ENCODE measurements around the gene TPX2. TPM values are rescaled to one million over a fixed set of nuclear protein-coding genes. Genes with fewer than 3 reads are reported as not detected.

TPX2 gene
- total and polyA plus RNA-seq, 10 of the 15 experiments (the other 5 are each of a cell fraction or from before 2014, with no cell fraction given), result 29.7 to 144 (median 89.0) TPM

DNA sequence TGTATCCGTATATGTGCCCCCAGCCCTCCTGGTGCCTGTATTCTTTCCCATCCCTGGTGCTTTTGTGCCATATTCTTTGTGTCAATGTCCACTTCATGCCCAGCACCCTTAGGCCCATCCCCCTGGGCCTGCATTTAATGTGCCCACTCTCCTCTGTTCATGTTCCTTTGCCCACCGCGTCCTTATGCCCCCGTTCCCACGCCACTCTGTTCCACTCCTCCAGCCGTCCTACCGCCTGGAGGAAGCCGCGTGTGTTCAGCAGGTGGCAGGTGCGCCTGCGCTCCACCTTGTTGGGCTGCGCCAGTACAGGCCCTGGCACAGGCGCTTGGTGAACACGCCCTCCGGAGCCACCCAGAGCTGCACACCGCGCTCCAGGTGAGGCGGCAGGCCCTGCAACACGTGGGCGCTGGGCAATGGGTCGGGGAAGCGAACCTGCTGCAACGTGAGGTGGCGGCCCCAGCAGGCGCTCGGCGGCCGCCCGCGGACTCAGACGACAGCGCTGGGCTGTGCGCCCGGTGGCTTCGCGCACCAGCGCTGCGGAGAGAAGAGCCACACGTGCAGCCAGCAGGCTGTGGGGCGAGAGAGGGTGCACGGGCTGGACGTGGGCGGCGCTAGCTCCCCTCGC is 110.3 kb downstream of the TPX2 start:
- SMC1A ChIA-PET (ENCODE audit: uncharacterized antibody, unreplicated experiment), result interaction anchor here (2.8 to 7.9 kb wide), 3 partner anchors 12 to 183 kb away, joined by 13 to 181 read pairs (median 81); partner anchors contain the start of gene PDRG1
- no peak overlapping the region for H3K4me2 ChIP-seq (ENCODE audit: control insufficient read depth, insufficient read depth)

More for the DNA sequence above, 110.3 kb downstream of the TPX2 start:
- H3K27me3 ChIP-seq (replicated peaks in 1 of 2; ENCODE audit: control insufficient read depth in 2 of 2, insufficient read depth in 2 of 2, low read length in 1 of 2), result no peaks in the 10 kb centered on the region; a peak in 2 of 4 replicates
- TF ChIP-seq, protein P1, sequence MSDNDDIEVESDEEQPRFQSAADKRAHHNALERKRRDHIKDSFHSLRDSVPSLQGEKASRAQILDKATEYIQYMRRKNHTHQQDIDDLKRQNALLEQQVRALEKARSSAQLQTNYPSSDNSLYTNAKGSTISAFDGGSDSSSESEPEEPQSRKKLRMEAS (IDR thresholded peaks at IDR 0.05; ENCODE audit: low read depth, low read length), result no peak
- TF ChIP-seq ZZZ3 (IDR thresholded peaks at IDR 0.05; ENCODE audit: control insufficient read depth, insufficient read length, low read depth) (no peak), CBX3 (IDR thresholded peaks at IDR 0.05; ENCODE audit: borderline replicate concordance, low read depth) (no peak), IKZF2 (IDR thresholded peaks at IDR 0.05) (no peak), GATAD2B (conservative IDR thresholded peaks at IDR 0.05; ENCODE audit: low read depth) (no peak), WRNIP1 (IDR thresholded peaks at IDR 0.05; ENCODE audit: borderline replicate concordance, low read depth, low read length) (no peak)
- ChIA-PET RAD21 (ENCODE audit: unreplicated experiment) (interaction anchor here (1.1 to 7.6 kb wide), 3 partner anchors 25 to 103 kb away, joined by 3 to 248 read pairs (median 4); partner anchors contain the start of gene PDRG1), POLR2A (no interaction called here), CTCF (interaction anchor here (0.7 to 13.1 kb wide), 7 partner anchors 11 to 181 kb away, joined by 3 to 307 read pairs (median 12); partner anchors contain the start of gene PDRG1)
- intact Hi-C loops (cut with micrococcal nuclease; ENCODE audit: unreplicated experiment), result loop anchor here (5.0 kb wide), 1 partner anchor 168 kb away; no protein-coding TSS in a partner anchor
- 55% methylated on average over 45 of the region's 45 CpGs for WGBS (ENCODE audit: insufficient coverage, insufficient replicate concordance, low lambda C conversion rate, missing lambda C conversion rate)
- BruUV-seq (replicated peaks), result no TSS peak
- no peak overlapping the region for H3K4me3 ChIP-seq
- ATAC-seq, result no peak
- no peak overlapping the region for H3K9ac ChIP-seq (ENCODE audit: control insufficient read depth, insufficient read depth, low read length)
- peaks cover 5% of the 10 kb centered on the region; the same call in 1 of the 2 replicates for H3K4me1 ChIP-seq (ENCODE audit: control insufficient read depth, insufficient read depth, low read length)
- DNase-seq (ENCODE audit: low read depth, low spot score), result no peak
- in situ Hi-C loops (cut with MboI), result no loop called here
- H4K20me1 ChIP-seq (ENCODE audit: control insufficient read depth, insufficient read depth), result no peaks in the 10 kb centered on the region; the same call in 1 of the 2 replicates
- H3K9me3 ChIP-seq (replicated peaks; ENCODE audit: control insufficient read depth, insufficient read depth, low read length), result no peaks in the 10 kb centered on the region
- no peak overlapping the region for H3K27ac ChIP-seq (ENCODE audit: control insufficient read depth, insufficient read depth)
- no peak overlapping the region for H2AFZ ChIP-seq (ENCODE audit: control insufficient read depth, low read depth, low read length)
- FAIRE-seq, result no peak
- no peaks in the 10 kb centered on the region for H3K79me2 ChIP-seq (ENCODE audit: control insufficient read depth, insufficient read depth, low read length)
- H3K36me3 ChIP-seq (ENCODE audit: control insufficient read depth in 2 of 2, insufficient read depth in 2 of 2, low read length in 1 of 2), result no peaks in the 10 kb centered on the region

Small RNAs within 50 kb of the gene (small RNA-seq; reads per million reads assigned to genes)
- gene AL160175.1, result not detected

Other genes with a start within 250 kb of the TPX2 start
Only the 7 nearest of the 10 such genes appear.
- gene ID1, start 134.0 kb upstream of the TPX2 start, total RNA-seq (2014; rRNA removed), result 0.38 and 0.56 TPM in 2 replicates
- 0.13 and 0.14 TPM in 2 replicates for gene ID1, start 134.0 kb upstream of the TPX2 start, total RNA-seq (2014; rRNA removed; fragmentation: Illumina TruSeq; extraction: Trizol)
- 0.49 and 1.0 TPM in 2 replicates for gene ID1, start 134.0 kb upstream of the TPX2 start, total RNA-seq (2021)
- gene ID1, start 134.0 kb upstream of the TPX2 start, polyA plus RNA-seq (2011; rRNA removed), result 0.31 TPM in 1 of 2 replicates, not detected in the other
- gene ID1, start 134.0 kb upstream of the TPX2 start, polyA plus RNA-seq (2014; fragmentation: Illumina TruSeq; extraction: Trizol), result not detected in 2 replicates
- gene ID1, start 134.0 kb upstream of the TPX2 start, polyA plus RNA-seq (2014; fragmentation: Nextera tagmentation; extraction: Ambion mirVana), result under 1 TPM in 1 of 2 experiments, not detected in 1; 0.09 TPM
- 0.46 and 0.71 TPM in 2 replicates for gene ID1, start 134.0 kb upstream of the TPX2 start, polyA plus RNA-seq (2014; rRNA removed)
- 1 to 10 TPM in 1 of 2 experiments, under 1 TPM in 1; 0.87 to 1.3 TPM for gene ID1, start 134.0 kb upstream of the TPX2 start, polyA plus RNA-seq (2016; fragmentation: Nextera tagmentation; extraction: Ambion mirVana)
- gene COX4I2, start 101.4 kb upstream of the TPX2 start, total RNA-seq (2014; rRNA removed), result not detected in 2 replicates
- gene COX4I2, start 101.4 kb upstream of the TPX2 start, total RNA-seq (2014; rRNA removed; fragmentation: Illumina TruSeq; extraction: Trizol), result not detected in 2 replicates
- gene COX4I2, start 101.4 kb upstream of the TPX2 start, total RNA-seq (2021), result not detected in 2 replicates
- gene COX4I2, start 101.4 kb upstream of the TPX2 start, polyA plus RNA-seq (2011; rRNA removed), result not detected in 2 replicates
- gene COX4I2, start 101.4 kb upstream of the TPX2 start, polyA plus RNA-seq (2014; fragmentation: Illumina TruSeq; extraction: Trizol), result not detected in 2 replicates
- not detected for gene COX4I2, start 101.4 kb upstream of the TPX2 start, polyA plus RNA-seq (2014; fragmentation: Nextera tagmentation; extraction: Ambion mirVana)
- 0.34 TPM in 1 of 2 replicates, not detected in the other for gene COX4I2, start 101.4 kb upstream of the TPX2 start, polyA plus RNA-seq (2014; rRNA removed)
- gene COX4I2, start 101.4 kb upstream of the TPX2 start, polyA plus RNA-seq (2016; fragmentation: Nextera tagmentation; extraction: Ambion mirVana), result not detected
- gene BCL2L1, start 16.4 kb upstream of the TPX2 start, total RNA-seq (2014; rRNA removed), result 61.7 and 67.5 TPM in 2 replicates
- 38.6 and 39.0 TPM in 2 replicates for gene BCL2L1, start 16.4 kb upstream of the TPX2 start, total RNA-seq (2014; rRNA removed; fragmentation: Illumina TruSeq; extraction: Trizol)
- 55.1 and 60.0 TPM in 2 replicates for gene BCL2L1, start 16.4 kb upstream of the TPX2 start, total RNA-seq (2021)
- gene BCL2L1, start 16.4 kb upstream of the TPX2 start, polyA plus RNA-seq (2011; rRNA removed), result 34.0 and 48.0 TPM in 2 replicates
- 45.0 and 59.3 TPM in 2 replicates for gene BCL2L1, start 16.4 kb upstream of the TPX2 start, polyA plus RNA-seq (2014; fragmentation: Illumina TruSeq; extraction: Trizol)
- 1 to 10 TPM in 1 of 2 experiments, under 1 TPM in 1; 0.63 to 3.4 TPM for gene BCL2L1, start 16.4 kb upstream of the TPX2 start, polyA plus RNA-seq (2014; fragmentation: Nextera tagmentation; extraction: Ambion mirVana)
- 64.1 and 67.7 TPM in 2 replicates for gene BCL2L1, start 16.4 kb upstream of the TPX2 start, polyA plus RNA-seq (2014; rRNA removed)
- 10 to 100 TPM; 36.1 to 39.3 TPM for gene BCL2L1, start 16.4 kb upstream of the TPX2 start, polyA plus RNA-seq (2016; fragmentation: Nextera tagmentation; extraction: Ambion mirVana)
- gene MYLK2, start 80.1 kb downstream of the TPX2 start, total RNA-seq (2014; rRNA removed), result 0.28 and 0.44 TPM in 2 replicates
- gene MYLK2, start 80.1 kb downstream of the TPX2 start, total RNA-seq (2014; rRNA removed; fragmentation: Illumina TruSeq; extraction: Trizol), result 0.18 and 0.23 TPM in 2 replicates
- 0.58 and 0.67 TPM in 2 replicates for gene MYLK2, start 80.1 kb downstream of the TPX2 start, total RNA-seq (2021)
- 0.06 and 0.07 TPM in 2 replicates for gene MYLK2, start 80.1 kb downstream of the TPX2 start, polyA plus RNA-seq (2011; rRNA removed)
- gene MYLK2, start 80.1 kb downstream of the TPX2 start, polyA plus RNA-seq (2014; fragmentation: Illumina TruSeq; extraction: Trizol), result 0.08 and 0.09 TPM in 2 replicates
- gene MYLK2, start 80.1 kb downstream of the TPX2 start, polyA plus RNA-seq (2014; fragmentation: Nextera tagmentation; extraction: Ambion mirVana), result under 1 TPM in 1 of 2 experiments, not detected in 1; 0.04 TPM
- gene MYLK2, start 80.1 kb downstream of the TPX2 start, polyA plus RNA-seq (2014; rRNA removed), result 0.47 and 0.80 TPM in 2 replicates
- under 1 TPM; 0.15 to 0.24 TPM for gene MYLK2, start 80.1 kb downstream of the TPX2 start, polyA plus RNA-seq (2016; fragmentation: Nextera tagmentation; extraction: Ambion mirVana)
- gene FOXS1, start 106.3 kb downstream of the TPX2 start, total RNA-seq (2014; rRNA removed), result not detected in 2 replicates
- not detected in 2 replicates for gene FOXS1, start 106.3 kb downstream of the TPX2 start, total RNA-seq (2014; rRNA removed; fragmentation: Illumina TruSeq; extraction: Trizol)
- gene FOXS1, start 106.3 kb downstream of the TPX2 start, total RNA-seq (2021), result not detected in 2 replicates
- not detected in 2 replicates for gene FOXS1, start 106.3 kb downstream of the TPX2 start, polyA plus RNA-seq (2011; rRNA removed)
- gene FOXS1, start 106.3 kb downstream of the TPX2 start, polyA plus RNA-seq (2014; fragmentation: Illumina TruSeq; extraction: Trizol), result not detected in 2 replicates
- not detected for gene FOXS1, start 106.3 kb downstream of the TPX2 start, polyA plus RNA-seq (2014; fragmentation: Nextera tagmentation; extraction: Ambion mirVana)
- not detected in 2 replicates for gene FOXS1, start 106.3 kb downstream of the TPX2 start, polyA plus RNA-seq (2014; rRNA removed)
- gene FOXS1, start 106.3 kb downstream of the TPX2 start, polyA plus RNA-seq (2016; fragmentation: Nextera tagmentation; extraction: Ambion mirVana), result not detected
- gene DUSP15, start 131.2 kb downstream of the TPX2 start, total RNA-seq (2014; rRNA removed), result 1.4 and 3.0 TPM in 2 replicates
- 0.67 and 0.83 TPM in 2 replicates for gene DUSP15, start 131.2 kb downstream of the TPX2 start, total RNA-seq (2014; rRNA removed; fragmentation: Illumina TruSeq; extraction: Trizol)
- gene DUSP15, start 131.2 kb downstream of the TPX2 start, total RNA-seq (2021), result 2.5 and 3.2 TPM in 2 replicates
- gene DUSP15, start 131.2 kb downstream of the TPX2 start, polyA plus RNA-seq (2011; rRNA removed), result 0.89 and 1.8 TPM in 2 replicates
- gene DUSP15, start 131.2 kb downstream of the TPX2 start, polyA plus RNA-seq (2014; fragmentation: Illumina TruSeq; extraction: Trizol), result 0.22 TPM in 1 of 2 replicates, not detected in the other
- gene DUSP15, start 131.2 kb downstream of the TPX2 start, polyA plus RNA-seq (2014; fragmentation: Nextera tagmentation; extraction: Ambion mirVana), result under 1 TPM in 1 of 2 experiments, not detected in 1; 0.06 TPM
- 2.4 and 3.0 TPM in 2 replicates for gene DUSP15, start 131.2 kb downstream of the TPX2 start, polyA plus RNA-seq (2014; rRNA removed)
- gene DUSP15, start 131.2 kb downstream of the TPX2 start, polyA plus RNA-seq (2016; fragmentation: Nextera tagmentation; extraction: Ambion mirVana), result under 1 TPM; 0.16 to 0.33 TPM
- gene TTLL9, start 131.3 kb downstream of the TPX2 start, total RNA-seq (2014; rRNA removed), result 0.17 TPM in 1 of 2 replicates, not detected in the other
- gene TTLL9, start 131.3 kb downstream of the TPX2 start, total RNA-seq (2014; rRNA removed; fragmentation: Illumina TruSeq; extraction: Trizol), result 0.04 and 0.09 TPM in 2 replicates
- gene TTLL9, start 131.3 kb downstream of the TPX2 start, total RNA-seq (2021), result 0.08 and 0.21 TPM in 2 replicates
- gene TTLL9, start 131.3 kb downstream of the TPX2 start, polyA plus RNA-seq (2011; rRNA removed), result 0.62 and 0.77 TPM in 2 replicates
- gene TTLL9, start 131.3 kb downstream of the TPX2 start, polyA plus RNA-seq (2014; fragmentation: Illumina TruSeq; extraction: Trizol), result 0.14 and 0.15 TPM in 2 replicates
- under 1 TPM in 1 of 2 experiments, not detected in 1; 0.03 TPM for gene TTLL9, start 131.3 kb downstream of the TPX2 start, polyA plus RNA-seq (2014; fragmentation: Nextera tagmentation; extraction: Ambion mirVana)
- 0.14 and 0.22 TPM in 2 replicates for gene TTLL9, start 131.3 kb downstream of the TPX2 start, polyA plus RNA-seq (2014; rRNA removed)
- gene TTLL9, start 131.3 kb downstream of the TPX2 start, polyA plus RNA-seq (2016; fragmentation: Nextera tagmentation; extraction: Ambion mirVana), result under 1 TPM in 1 of 2 experiments, not detected in 1; 0.08 TPM